Common myeloid progenitor, CD34-positive (primary cell): Measurements from ENCODE around the gene C1orf21.

Source experiments
- CTCF ChIA-PET: fragments of 350-600 bp; sonication (Branson Sonifier 250); formaldehyde crosslinking; loops from one replicate; lab custom pipeline; 2021; ENCODE audit warnings: antibody characterized with exemption; lab: Charles Lee
- POLR2A ChIA-PET: fragments of 350-600 bp; sonication (Branson Sonifier 250); formaldehyde crosslinking; loops from one replicate; lab custom pipeline; 2021; ENCODE audit warnings: antibody characterized with exemption; lab: Charles Lee
- DNase-seq, 3 donors: peaks; one replicate each; pipeline versions ENCODE4 v3.0.0 to v3.0.0-alpha.2; 2013
- H3K27ac ChIP-seq, 2 experiments: 1 replicate in 1 of 2; 2 replicates in 1 of 2; pipeline ENCODE4 v1.7.0; 2013; ENCODE audit warnings: inconsistent platforms in 2 of 2, low read length in 2 of 2, mild to moderate bottlenecking in 2 of 2, low read depth in 1 of 2, moderate library complexity in 1 of 2; ENCODE audit not compliant: severe bottlenecking in 2 of 2, insufficient read depth in 1 of 2, poor library complexity in 1 of 2
- H3K27me3 ChIP-seq, 5 experiments: replicated peaks in 2 of 5; 1 replicate in 3 of 5; 2 replicates in 2 of 5; pipeline versions ENCODE4 v1.6.1 to v1.7.0; 2013; ENCODE audit warnings: low read length in 4 of 5, mild to moderate bottlenecking in 2 of 5, moderate library complexity in 2 of 5, inconsistent platforms in 1 of 5; ENCODE audit not compliant: insufficient read depth in 5 of 5, control insufficient read depth in 4 of 5
- H3K36me3 ChIP-seq, 4 experiments: 1 replicate in 2 of 4; 2 replicates in 2 of 4; pipeline versions ENCODE4 v1.6.1 to v1.7.0; 2013; ENCODE audit warnings: low read length in 3 of 4, control low read depth in 1 of 4, mild to moderate bottlenecking in 1 of 4; ENCODE audit not compliant: control insufficient read depth in 4 of 4, insufficient read depth in 4 of 4
- H3K4me1 ChIP-seq, 4 experiments: 1 replicate in 3 of 4; 2 replicates in 1 of 4; pipeline versions ENCODE4 v1.6.1 to v1.7.1; 2013; ENCODE audit warnings: low read length in 3 of 4, mild to moderate bottlenecking in 3 of 4, control low read depth in 1 of 4, inconsistent platforms in 1 of 4, moderate library complexity in 1 of 4; ENCODE audit not compliant: control insufficient read depth in 4 of 4, insufficient read depth in 4 of 4; ENCODE audit errors: control extremely low read depth in 1 of 4
- H3K4me3 ChIP-seq, 7 experiments: 1 replicate in 4 of 7; 2 replicates in 3 of 7; pipeline versions ENCODE4 v1.5.1 to v1.7.0; 2013; ENCODE audit warnings: mild to moderate bottlenecking in 7 of 7, low read length in 6 of 7, moderate library complexity in 6 of 7, inconsistent platforms in 2 of 7, low read depth in 2 of 7, control low read depth in 1 of 7; ENCODE audit not compliant: insufficient read depth in 4 of 7, control insufficient read depth in 1 of 7; ENCODE audit errors: extremely low read depth in 1 of 7
- H3K9me3 ChIP-seq, 5 experiments: 1 replicate in 4 of 5; 2 replicates in 1 of 5; pipeline versions ENCODE4 v1.6.1 to v1.7.1; 2013; ENCODE audit warnings: low read length in 4 of 5, mild to moderate bottlenecking in 2 of 5, inconsistent platforms in 1 of 5, low read depth in 1 of 5, moderate library complexity in 1 of 5; ENCODE audit not compliant: control insufficient read depth in 4 of 5, insufficient read depth in 2 of 5; ENCODE audit errors: control extremely low read depth in 1 of 5
- WGBS: methylation state at CpG from one replicate; pipeline ENCODE4 v1.1.5; 2013; ENCODE audit not compliant: insufficient coverage; 5-methylcytosine and 5-hydroxymethylcytosine counted together

C1orf21 gene

GRCh38 chr1:184639205-184639604, 252.4 kb downstream of the C1orf21 start:
- POLR2A ChIA-PET, result no interaction called here
- DNase-seq, result no peak
- WGBS, result no CpG with 5 or more reads among the region's 2 CpGs
- H3K4me1 ChIP-seq, result peaks cover 0 to 10% (median 3%) of the 10 kb centered on the region in 4 experiments
- no peak overlapping the region for H3K4me3 ChIP-seq
- no peaks in the 10 kb centered on the region for H3K36me3 ChIP-seq
- H3K27me3 ChIP-seq, result no peaks in the 10 kb centered on the region
- CTCF ChIA-PET, result no interaction called here
- H3K27ac ChIP-seq, result no peak overlapping the region
- H3K9me3 ChIP-seq, result peaks cover 0 to 3% (median 0%) of the 10 kb centered on the region in 5 experiments

DNA sequence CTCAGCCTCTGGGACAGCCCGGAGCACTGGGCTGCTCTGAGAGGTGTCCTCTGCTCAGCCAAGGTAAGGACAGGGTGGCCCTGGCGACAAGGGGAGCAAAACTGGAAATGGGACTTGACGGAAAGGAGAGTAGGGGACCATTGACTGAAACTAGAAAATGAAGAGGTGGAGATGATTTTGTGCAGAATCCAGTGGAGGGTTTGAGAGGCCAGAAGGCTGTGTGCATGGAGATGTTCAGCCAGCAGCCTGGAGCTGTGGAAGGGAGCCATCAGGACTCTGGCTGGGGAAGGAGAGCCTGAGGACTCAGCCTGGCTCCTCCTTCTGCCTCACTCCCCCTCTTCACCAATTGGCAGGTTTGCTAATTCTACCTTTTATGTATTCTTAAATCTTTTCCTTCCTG, 253.7 kb downstream of the C1orf21 start:
- Histone ChIP-seq H3K4me1 (peaks cover 0 to 10% (median 3%) of the 10 kb centered on the region in 4 experiments), H3K9me3 (peaks cover 0 to 3% (median 0%) of the 10 kb centered on the region in 5 experiments), H3K27ac (no peak overlapping the region), H3K27me3 (no peaks in the 10 kb centered on the region), H3K4me3 (no peak overlapping the region), H3K36me3 (no peaks in the 10 kb centered on the region)
- 94% methylated on average over 3 of the region's 3 CpGs for WGBS
- DNase-seq, result no peak
- POLR2A ChIA-PET, result no interaction called here
- CTCF ChIA-PET, result no interaction called here

- Histone ChIP-seq H3K4me3 (no peak overlapping the region), H3K27me3 (no peaks in the 10 kb centered on the region), H3K27ac (no peak overlapping the region), H3K4me1 (peaks cover 0 to 10% (median 3%) of the 10 kb centered on the region in 4 experiments), H3K36me3 (no peaks in the 10 kb centered on the region), H3K9me3 (peaks cover 0 to 3% (median 0%) of the 10 kb centered on the region in 5 experiments)
- WGBS, result 90% methylated on average over 2 of the region's 2 CpGs
- no peak for DNase-seq
- ChIA-PET CTCF (interaction anchor here (1.1 to 1.2 kb wide), 2 partner anchors 22 to 45 kb away, joined by 3 to 4 read pairs; no protein-coding TSS in a partner anchor), POLR2A (no interaction called here)
Observed at GRCh38 chr1:184641894-184642293, 255.1 kb downstream of the C1orf21 start.

DNA sequence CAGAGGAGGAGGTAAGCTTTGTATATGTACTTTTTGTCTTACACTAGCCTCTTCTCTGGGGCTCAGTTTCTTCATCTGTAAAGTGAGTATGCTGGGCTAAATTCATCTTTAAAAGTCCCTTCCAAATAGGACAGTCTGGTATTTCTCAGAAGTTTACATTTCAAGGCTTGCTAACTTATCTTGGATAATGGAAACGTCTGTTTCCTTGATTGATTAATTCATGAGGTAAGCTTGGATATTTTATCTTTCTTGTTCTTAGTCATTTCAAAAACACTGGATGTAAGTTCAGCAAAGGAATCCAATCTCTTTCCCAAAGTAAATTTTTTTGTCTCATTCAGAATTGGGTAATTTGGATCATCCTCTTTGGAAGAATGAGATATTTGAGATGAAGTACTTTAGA, 256.8 kb downstream of the C1orf21 start:
- Histone ChIP-seq H3K4me3 (no peak overlapping the region), H3K27ac (no peak overlapping the region), H3K9me3 (peaks cover 0 to 4% (median 0%) of the 10 kb centered on the region in 5 experiments), H3K36me3 (no peaks in the 10 kb centered on the region), H3K4me1 (peaks cover 0 to 10% (median 3%) of the 10 kb centered on the region in 4 experiments), H3K27me3 (no peaks in the 10 kb centered on the region)
- ChIA-PET POLR2A (no interaction called here), CTCF (interaction anchor here (2.1 kb wide), 1 partner anchor 20 kb away, joined by 7 read pairs; no protein-coding TSS in a partner anchor)
- no CpG with 5 or more reads among the region's 1 CpG for WGBS
- no peak for DNase-seq

- no peak overlapping the region for H3K4me3 ChIP-seq
- H3K36me3 ChIP-seq, result no peaks in the 10 kb centered on the region
- no peak overlapping the region for H3K27ac ChIP-seq
- WGBS, result 97% methylated on average over 9 of the region's 11 CpGs
- ChIA-PET POLR2A (no interaction called here), CTCF (interaction anchor here (2.1 kb wide), 1 partner anchor 19 kb away, joined by 7 read pairs; no protein-coding TSS in a partner anchor)
- DNase-seq, result no peak
- peaks cover 0 to 10% (median 0%) of the 10 kb centered on the region in 5 experiments for H3K9me3 ChIP-seq
- H3K27me3 ChIP-seq, result no peaks in the 10 kb centered on the region
- H3K4me1 ChIP-seq, result peaks cover 0 to 10% (median 3%) of the 10 kb centered on the region in 4 experiments
Observed at GRCh38 chr1:184644771-184645170, 257.9 kb downstream of the C1orf21 start.

- Histone ChIP-seq H3K4me3 (no peak overlapping the region), H3K4me1 (peaks cover 0 to 10% (median 3%) of the 10 kb centered on the region in 4 experiments), H3K9me3 (peaks cover 0 to 12% (median 0%) of the 10 kb centered on the region in 5 experiments), H3K27ac (no peak overlapping the region), H3K36me3 (no peaks in the 10 kb centered on the region), H3K27me3 (no peaks in the 10 kb centered on the region)
- CTCF ChIA-PET, result no interaction called here
- DNase-seq, result no peak
- POLR2A ChIA-PET, result no interaction called here
- 100% methylated on average over 1 of the region's 3 CpGs for WGBS
Observed at GRCh38 chr1:184646178-184646701, 259.4 kb downstream of the C1orf21 start.

DNA sequence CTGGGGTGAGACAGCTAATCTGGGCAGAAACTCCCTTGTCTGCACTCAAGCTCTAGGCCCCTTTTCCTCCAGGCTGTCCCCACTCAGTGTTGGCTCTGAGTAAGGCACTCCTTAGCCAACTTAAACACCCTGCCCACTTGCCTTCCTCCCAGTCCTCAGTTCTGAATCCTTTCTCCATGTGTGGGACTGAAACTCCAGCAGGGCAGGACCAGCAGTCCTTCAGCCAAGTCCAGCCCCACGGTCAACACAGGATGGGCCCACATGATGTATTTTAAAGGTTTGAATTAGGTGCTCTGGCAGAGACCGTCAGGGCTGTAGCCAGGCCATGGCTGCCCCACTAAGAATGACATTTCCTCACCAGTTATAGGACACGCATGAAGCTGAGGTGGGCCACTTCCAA, 260.0 kb downstream of the C1orf21 start:
- Histone ChIP-seq H3K27me3 (no peaks in the 10 kb centered on the region), H3K9me3 (peaks cover 0 to 12% (median 0%) of the 10 kb centered on the region in 5 experiments), H3K36me3 (no peaks in the 10 kb centered on the region), H3K4me3 (no peak overlapping the region), H3K4me1 (peaks cover 0 to 10% (median 3%) of the 10 kb centered on the region in 4 experiments), H3K27ac (no peak overlapping the region)
- CTCF ChIA-PET, result interaction anchor here (0.9 kb wide), 1 partner anchor 9 kb away, joined by 3 read pairs; no protein-coding TSS in a partner anchor
- POLR2A ChIA-PET, result no interaction called here
- DNase-seq, result no peak
- 100% methylated on average over 3 of the region's 3 CpGs for WGBS
